ENCODE measurements around the gene COX8C.

COX8C gene

DNA sequence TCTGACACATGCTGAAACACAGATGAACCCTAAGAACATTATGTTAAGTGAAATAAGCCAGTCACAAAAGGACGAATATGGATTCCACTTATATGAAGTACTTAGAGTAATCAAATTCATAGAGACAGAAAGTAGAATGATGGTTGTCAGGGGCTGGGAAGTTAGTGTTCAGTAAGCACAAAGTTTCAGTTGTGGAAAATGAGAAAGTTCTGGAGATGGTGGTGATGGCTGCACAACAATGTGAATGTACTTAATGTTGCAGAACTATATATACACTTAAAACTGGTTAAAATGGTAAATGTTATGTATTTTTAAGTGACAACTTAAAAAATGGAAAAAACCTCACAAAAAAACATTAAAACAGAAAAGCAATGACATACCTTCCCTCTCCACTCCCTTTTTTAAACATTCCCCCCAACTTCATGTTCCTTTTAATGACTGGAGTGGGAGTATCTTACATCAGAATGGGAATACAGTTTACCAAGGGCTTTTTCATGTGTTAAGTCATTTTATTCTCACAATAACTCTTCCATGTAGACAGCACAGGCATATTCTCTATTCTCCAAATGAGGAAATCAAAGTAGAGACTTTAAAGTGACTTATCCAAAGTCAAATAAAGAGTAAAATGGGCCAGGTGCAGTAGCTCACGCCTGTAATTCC lies 38.2 kb upstream of the COX8C start:
- Histone ChIP-seq H3K4me1 (ENCODE audit: control insufficient read depth, low read length) (peaks cover 6% of the 10 kb centered on the region), H3K79me2 (ENCODE audit: control insufficient read depth, low read length) (peaks cover 73% of the 10 kb centered on the region)

DNA sequence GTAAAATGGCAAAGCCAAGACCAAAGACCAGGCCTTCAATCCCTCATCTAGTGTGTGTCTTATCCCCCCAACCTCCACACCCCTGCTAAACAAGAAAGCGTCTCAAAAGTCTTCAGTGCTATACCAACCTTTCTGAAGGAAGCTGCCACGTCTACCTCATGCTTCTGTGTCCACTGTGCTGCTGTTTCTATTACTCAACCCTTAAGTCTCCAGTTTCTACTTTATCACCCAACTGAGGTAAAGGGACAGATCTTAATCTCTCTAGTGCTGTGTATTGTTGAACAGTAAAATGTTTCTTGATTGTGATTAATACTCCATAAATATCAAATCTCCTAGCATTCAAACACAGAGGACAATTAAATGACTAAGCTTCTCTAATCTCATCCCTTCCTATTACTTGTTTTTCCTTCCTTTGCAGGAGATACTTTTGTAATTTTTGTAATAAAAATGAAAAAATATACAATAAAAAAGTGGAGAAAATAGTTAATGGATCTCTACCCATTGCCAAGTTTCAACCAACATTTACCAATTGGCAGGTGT lies 37.5 kb upstream of the COX8C start:
- H3K4me1 ChIP-seq (ENCODE audit: control insufficient read depth, low read length) = peaks cover 6% of the 10 kb centered on the region
- no peaks in the 10 kb centered on the region for H3F3A ChIP-seq (ENCODE audit: control insufficient read depth, insufficient read depth)
- H3K4me2 ChIP-seq (ENCODE audit: low read length) = no peak overlapping the region
- no peak overlapping the region for H3K4me3 ChIP-seq (ENCODE audit: low read length)
- peaks cover 75% of the 10 kb centered on the region for H3K79me2 ChIP-seq (ENCODE audit: control insufficient read depth, low read length)
- no peaks in the 10 kb centered on the region for H4K20me1 ChIP-seq (ENCODE audit: control insufficient read depth, insufficient read depth, low read depth, low read length)
- no peaks in the 10 kb centered on the region for H3K36me3 ChIP-seq (ENCODE audit: control insufficient read depth, low read length)
- TF ChIP-seq, protein P1, sequence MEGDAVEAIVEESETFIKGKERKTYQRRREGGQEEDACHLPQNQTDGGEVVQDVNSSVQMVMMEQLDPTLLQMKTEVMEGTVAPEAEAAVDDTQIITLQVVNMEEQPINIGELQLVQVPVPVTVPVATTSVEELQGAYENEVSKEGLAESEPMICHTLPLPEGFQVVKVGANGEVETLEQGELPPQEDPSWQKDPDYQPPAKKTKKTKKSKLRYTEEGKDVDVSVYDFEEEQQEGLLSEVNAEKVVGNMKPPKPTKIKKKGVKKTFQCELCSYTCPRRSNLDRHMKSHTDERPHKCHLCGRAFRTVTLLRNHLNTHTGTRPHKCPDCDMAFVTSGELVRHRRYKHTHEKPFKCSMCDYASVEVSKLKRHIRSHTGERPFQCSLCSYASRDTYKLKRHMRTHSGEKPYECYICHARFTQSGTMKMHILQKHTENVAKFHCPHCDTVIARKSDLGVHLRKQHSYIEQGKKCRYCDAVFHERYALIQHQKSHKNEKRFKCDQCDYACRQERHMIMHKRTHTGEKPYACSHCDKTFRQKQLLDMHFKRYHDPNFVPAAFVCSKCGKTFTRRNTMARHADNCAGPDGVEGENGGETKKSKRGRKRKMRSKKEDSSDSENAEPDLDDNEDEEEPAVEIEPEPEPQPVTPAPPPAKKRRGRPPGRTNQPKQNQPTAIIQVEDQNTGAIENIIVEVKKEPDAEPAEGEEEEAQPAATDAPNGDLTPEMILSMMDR (IDR thresholded peaks at IDR 0.05; ENCODE audit: low read depth, low read length, poor library complexity, severe bottlenecking) = no peak
- TF ChIP-seq EZH2phosphoT487 (IDR thresholded peaks at IDR 0.05; ENCODE audit: borderline replicate concordance, low read length) = no peak
- no peaks in the 10 kb centered on the region for H3K9me2 ChIP-seq (replicated peaks; ENCODE audit: control insufficient read depth, low read length)
- no peaks in the 10 kb centered on the region for H3K27me3 ChIP-seq (ENCODE audit: control insufficient read depth, low read length)
- H3K27ac ChIP-seq (ENCODE audit: low read depth, low read length) = no peak overlapping the region
- no peaks in the 10 kb centered on the region for H3K9me3 ChIP-seq (ENCODE audit: control insufficient read depth, insufficient read depth, low read length)

More for the DNA sequence above, 38.2 kb upstream of the COX8C start:
- H3K9me2 ChIP-seq (replicated peaks; ENCODE audit: control insufficient read depth, low read length) = no peaks in the 10 kb centered on the region
- H3K27me3 ChIP-seq (ENCODE audit: control insufficient read depth, low read length) = no peaks in the 10 kb centered on the region
- TF ChIP-seq, protein P1 (IDR thresholded peaks at IDR 0.05; ENCODE audit: low read depth, low read length, poor library complexity, severe bottlenecking) = no peak
- no peak for TF ChIP-seq EZH2phosphoT487 (IDR thresholded peaks at IDR 0.05; ENCODE audit: borderline replicate concordance, low read length)
- H3K4me3 ChIP-seq (ENCODE audit: low read length) = no peak overlapping the region
- H3K4me2 ChIP-seq (ENCODE audit: low read length) = no peak overlapping the region
- H3K27ac ChIP-seq (ENCODE audit: low read depth, low read length) = no peak overlapping the region
- H3F3A ChIP-seq (ENCODE audit: control insufficient read depth, insufficient read depth) = no peaks in the 10 kb centered on the region
- H4K20me1 ChIP-seq (ENCODE audit: control insufficient read depth, insufficient read depth, low read depth, low read length) = no peaks in the 10 kb centered on the region
- no peaks in the 10 kb centered on the region for H3K9me3 ChIP-seq (ENCODE audit: control insufficient read depth, insufficient read depth, low read length)
- no peaks in the 10 kb centered on the region for H3K36me3 ChIP-seq (ENCODE audit: control insufficient read depth, low read length)

DNA sequence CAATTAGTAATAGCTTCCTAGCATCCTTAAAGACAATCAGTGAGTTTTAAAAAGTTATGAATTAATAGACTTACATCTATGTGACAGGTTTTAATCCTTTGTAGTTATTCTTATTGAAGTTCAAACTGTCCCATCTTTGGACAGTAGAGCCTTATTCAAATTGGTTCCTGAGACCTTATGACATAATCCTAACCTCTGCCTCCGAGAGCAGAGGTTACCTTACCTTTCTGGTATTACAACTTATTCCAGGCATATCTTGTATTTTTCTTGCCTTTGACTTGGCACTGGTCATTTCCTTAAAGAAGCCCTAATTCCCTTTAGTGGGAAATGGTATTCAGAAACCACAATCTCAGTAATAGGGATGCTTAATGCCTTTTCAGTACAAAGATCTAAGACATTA lies 35.9 kb upstream of the COX8C start:
- H3F3A ChIP-seq (ENCODE audit: control insufficient read depth, insufficient read depth) = no peaks in the 10 kb centered on the region
- H3K79me2 ChIP-seq (ENCODE audit: control insufficient read depth, low read length) = peaks cover 69% of the 10 kb centered on the region
- H3K4me2 ChIP-seq (ENCODE audit: low read length) = no peak overlapping the region
- no peak for TF ChIP-seq EZH2phosphoT487 (IDR thresholded peaks at IDR 0.05; ENCODE audit: borderline replicate concordance, low read length)
- TF ChIP-seq, protein P1 (IDR thresholded peaks at IDR 0.05; ENCODE audit: low read depth, low read length, poor library complexity, severe bottlenecking) = no peak
- peaks cover 6% of the 10 kb centered on the region for H3K4me1 ChIP-seq (ENCODE audit: control insufficient read depth, low read length)
- no peaks in the 10 kb centered on the region for H4K20me1 ChIP-seq (ENCODE audit: control insufficient read depth, insufficient read depth, low read depth, low read length)
- H3K36me3 ChIP-seq (ENCODE audit: control insufficient read depth, low read length) = no peaks in the 10 kb centered on the region
- no peaks in the 10 kb centered on the region for H3K27me3 ChIP-seq (ENCODE audit: control insufficient read depth, low read length)
- no peak overlapping the region for H3K4me3 ChIP-seq (ENCODE audit: low read length)
- H3K27ac ChIP-seq (ENCODE audit: low read depth, low read length) = no peak overlapping the region
- no peaks in the 10 kb centered on the region for H3K9me3 ChIP-seq (ENCODE audit: control insufficient read depth, insufficient read depth, low read length)
- no peaks in the 10 kb centered on the region for H3K9me2 ChIP-seq (replicated peaks; ENCODE audit: control insufficient read depth, low read length)

Data from DOHH2 (cell line).